DND-41 (cell line): ENCODE measurements around the gene PIEZO2.

Source experiments
- ATAC-seq: fragments of 200-7000 bp; cut with Tn5 transposase; 3 replicates; pipeline ENCODE4 v1.9.1; 2021; ENCODE audit warnings: low read depth; ENCODE audit not compliant: insufficient read depth
- DNase-seq: peaks from one replicate; pipeline ENCODE4 v3.0.0-alpha.2; 2020
- H2AFZ ChIP-seq: 2 replicates; pipeline ENCODE4 v1.6.0; 2012; ENCODE audit warnings: low read depth, low read length
- H3K27ac ChIP-seq: 2 replicates; pipeline ENCODE4 v1.5.1; 2012; ENCODE audit warnings: low read length, inconsistent platforms
- H3K27me3 ChIP-seq: fragments of 200-600 bp; sonication (generic); 2 replicates; pipeline ENCODE4 v1.6.0; 2012; ENCODE audit warnings: low read length, mild to moderate bottlenecking, inconsistent platforms; ENCODE audit not compliant: insufficient read depth, poor library complexity
- H3K36me3 ChIP-seq: 2 replicates; pipeline ENCODE4 v1.5.1; 2012; ENCODE audit warnings: low read length, inconsistent platforms; ENCODE audit not compliant: insufficient read depth
- H3K4me1 ChIP-seq: 2 replicates; pipeline ENCODE4 v1.5.1; 2012; ENCODE audit warnings: mild to moderate bottlenecking, low read length; ENCODE audit not compliant: insufficient read depth
- H3K4me2 ChIP-seq: 2 replicates; pipeline ENCODE4 v1.6.0; 2012; ENCODE audit warnings: mild to moderate bottlenecking, moderate library complexity, low read length, inconsistent platforms; ENCODE audit not compliant: insufficient read depth
- H3K4me3 ChIP-seq, 2 experiments: fragments of 200-600 bp in 1 of 2; shearing (Covaris generic) in 1 of 2; 2 replicates each; pipeline ENCODE4 v1.5.1; 2012 to 2016; ENCODE audit warnings: inconsistent platforms in 2 of 2, low read length in 2 of 2, mild to moderate bottlenecking in 2 of 2, low read depth in 1 of 2, moderate library complexity in 1 of 2
- H3K79me2 ChIP-seq: 2 replicates; pipeline ENCODE4 v1.6.0; 2012; ENCODE audit warnings: low read length, inconsistent platforms; ENCODE audit not compliant: insufficient read depth
- H3K9ac ChIP-seq: 2 replicates; pipeline ENCODE4 v1.6.0; 2012; ENCODE audit warnings: low read depth, mild to moderate bottlenecking, inconsistent platforms, low read length, moderate library complexity
- H3K9me3 ChIP-seq: 2 replicates; pipeline ENCODE4 v1.5.1; 2012; ENCODE audit warnings: low read length, moderate library complexity, mild to moderate bottlenecking, inconsistent platforms; ENCODE audit not compliant: insufficient read depth, severe bottlenecking
- H4K20me1 ChIP-seq: 2 replicates; pipeline ENCODE4 v1.6.0; 2012; ENCODE audit warnings: low read length; ENCODE audit not compliant: insufficient read depth
- CTCF ChIP-seq: IDR thresholded peaks from 2 replicates; pipeline ENCODE4 v1.5.1; 2012; ENCODE audit warnings: borderline replicate concordance, low read length, moderate library complexity, mild to moderate bottlenecking; ENCODE audit not compliant: poor library complexity, severe bottlenecking; ENCODE audit errors: extremely low read depth
- EZH2 ChIP-seq: IDR thresholded peaks from 3 replicates; pipeline ENCODE4 v1.6.1; 2012; ENCODE audit warnings: borderline replicate concordance, low read depth, mild to moderate bottlenecking, moderate library complexity, low read length, inconsistent platforms; ENCODE audit not compliant: severe bottlenecking

The PIEZO2 gene

GRCh38 chr18:10768221-10768620 is 381.1 kb downstream of the PIEZO2 start:
- Histone ChIP-seq H2AFZ (no peak overlapping the region), H3K36me3 (no peaks in the 10 kb centered on the region), H3K9me3 (no peaks in the 10 kb centered on the region), H3K4me1 (no peaks in the 10 kb centered on the region), H4K20me1 (no peaks in the 10 kb centered on the region), H3K79me2 (no peaks in the 10 kb centered on the region), H3K4me3 (no peak overlapping the region), H3K9ac (no peak overlapping the region), H3K4me2 (no peak overlapping the region), H3K27ac (no peak overlapping the region), H3K27me3 (peaks cover 4% of the 10 kb centered on the region)
- DNase-seq (no peak), ATAC-seq (no peak)
- TF ChIP-seq EZH2 (no peak), CTCF (no peak)

- H3K27ac ChIP-seq = no peak overlapping the region
- TF ChIP-seq CTCF = no peak
- no peak for TF ChIP-seq EZH2
- no peak overlapping the region for H2AFZ ChIP-seq
- H3K4me2 ChIP-seq = no peak overlapping the region
- H3K4me1 ChIP-seq = no peaks in the 10 kb centered on the region
- H3K4me3 ChIP-seq = no peak overlapping the region
- ATAC-seq (no peak), DNase-seq (no peak)
- no peak overlapping the region for H3K9ac ChIP-seq
- no peaks in the 10 kb centered on the region for H3K9me3 ChIP-seq
- H3K79me2 ChIP-seq = no peaks in the 10 kb centered on the region
- H3K27me3 ChIP-seq = peaks cover 4% of the 10 kb centered on the region
- no peaks in the 10 kb centered on the region for H4K20me1 ChIP-seq
- no peaks in the 10 kb centered on the region for H3K36me3 ChIP-seq
Observed at GRCh38 chr18:10767658-10768057, 381.7 kb downstream of the PIEZO2 start.

- Histone ChIP-seq H4K20me1 (no peaks in the 10 kb centered on the region), H3K36me3 (no peaks in the 10 kb centered on the region), H3K9ac (no peak overlapping the region), H3K4me1 (no peaks in the 10 kb centered on the region), H2AFZ (no peak overlapping the region), H3K79me2 (no peaks in the 10 kb centered on the region), H3K4me3 (no peak overlapping the region), H3K27ac (no peak overlapping the region), H3K4me2 (no peak overlapping the region), H3K27me3 (no peaks in the 10 kb centered on the region), H3K9me3 (no peaks in the 10 kb centered on the region)
- ATAC-seq = no peak
- no peak for DNase-seq
- no peak for TF ChIP-seq EZH2
- no peak for TF ChIP-seq CTCF
Observed at GRCh38 chr18:10760986-10761385, 388.4 kb downstream of the PIEZO2 start.

GRCh38 chr18:10759241-10759640 is 390.1 kb downstream of the PIEZO2 start:
- no peaks in the 10 kb centered on the region for H3K9me3 ChIP-seq
- no peaks in the 10 kb centered on the region for H3K36me3 ChIP-seq
- no peaks in the 10 kb centered on the region for H3K27me3 ChIP-seq
- ATAC-seq (no peak), DNase-seq (no peak)
- no peaks in the 10 kb centered on the region for H3K4me1 ChIP-seq
- no peak overlapping the region for H3K4me2 ChIP-seq
- H3K9ac ChIP-seq = no peak overlapping the region
- H3K79me2 ChIP-seq = no peaks in the 10 kb centered on the region
- H3K4me3 ChIP-seq = no peak overlapping the region
- H4K20me1 ChIP-seq = no peaks in the 10 kb centered on the region
- no peak for TF ChIP-seq CTCF
- no peak for TF ChIP-seq EZH2
- no peak overlapping the region for H2AFZ ChIP-seq
- no peak overlapping the region for H3K27ac ChIP-seq
